GM13976 (cell line): ENCODE measurements around the gene PRSS57.
"Not testable (repeated sequence)": the region's sequence is repeated elsewhere in the genome, so short reads cannot be mapped to it uniquely, and the experiment has no call there.

Experiments
- DNase-seq: peaks from one replicate; pipeline ENCODE4 v3.0.0; 2012; ENCODE audit warnings: low spot score
- CTCF ChIP-seq: IDR thresholded peaks from 2 replicates; pipeline ENCODE4 v1.5.1; 2012; ENCODE audit warnings: borderline replicate concordance, mild to moderate bottlenecking; ENCODE audit not compliant: insufficient read depth; ENCODE audit errors: extremely low read depth, missing control alignments, control extremely low read depth
- in situ Hi-C: fragments of 300-500 bp; cut with MboI; formaldehyde crosslinking; loops from one replicate; pipeline ENCODE4 v1.12.0; 2022; ENCODE audit warnings: low sequenced_read_pairs, mixed read lengths, inconsistent platforms; ENCODE audit not compliant: unreplicated experiment

Gene PRSS57

GRCh38 chr19:677201-677600, 18.1 kb downstream of the PRSS57 start:
- no peak for TF ChIP-seq CTCF
- no peak for DNase-seq
- in situ Hi-C loops, result no loop called here

GRCh38 chr19:676339-677105, 18.7 kb downstream of the PRSS57 start, which contains the start of gene FSTL3:
TSS of gene FSTL3 (plus strand) at chr19:676392. CDS start at chr19:676424, 32 bp downstream.
- no peak for DNase-seq
- in situ Hi-C loops, result no loop called here
- no peak for TF ChIP-seq CTCF

GRCh38 chr19:676007-676338, 19.3 kb downstream of the PRSS57 start:
- in situ Hi-C loops, result no loop called here
- no peak for DNase-seq
- no peak for TF ChIP-seq CTCF

GRCh38 chr19:674282-675151, 20.7 kb downstream of the PRSS57 start:
- DNase-seq, result no peak
- in situ Hi-C loops, result no loop called here
- TF ChIP-seq CTCF, result no peak

GRCh38 chr19:670609-671075, 24.6 kb downstream of the PRSS57 start:
- TF ChIP-seq CTCF, result no peak
- in situ Hi-C loops, result no loop called here
- DNase-seq, result no peak

GRCh38 chr19:668675-669434, 26.4 kb downstream of the PRSS57 start:
- not testable (repeated sequence) for DNase-seq
- in situ Hi-C loops, result loop anchor here (5.0 kb wide), 1 partner anchor 63 kb away; no protein-coding TSS in a partner anchor

- in situ Hi-C loops, result loop anchor here (5.0 kb wide), 1 partner anchor 65 kb away; no protein-coding TSS in a partner anchor
- not testable (repeated sequence) for DNase-seq
Observed at GRCh38 chr19:666985-667573, 28.2 kb downstream of the PRSS57 start.
